Measurements from ENCODE around the gene MACROD2.

Gene MACROD2

GRCh38 chr20:15507151-15507550, 1511.8 kb downstream of the MACROD2 start:
- POLR2A ChIA-PET (ENCODE audit: low non-redundant PET) = no interaction called here
- CTCF ChIA-PET = no interaction called here
- DNase-seq (ENCODE audit: low spot score) = no peak
- TF ChIP-seq CTCF (conservative IDR thresholded peaks at IDR 0.05; ENCODE audit: low read depth) = no peak
- no peak overlapping the region for H3K27ac ChIP-seq

DNA sequence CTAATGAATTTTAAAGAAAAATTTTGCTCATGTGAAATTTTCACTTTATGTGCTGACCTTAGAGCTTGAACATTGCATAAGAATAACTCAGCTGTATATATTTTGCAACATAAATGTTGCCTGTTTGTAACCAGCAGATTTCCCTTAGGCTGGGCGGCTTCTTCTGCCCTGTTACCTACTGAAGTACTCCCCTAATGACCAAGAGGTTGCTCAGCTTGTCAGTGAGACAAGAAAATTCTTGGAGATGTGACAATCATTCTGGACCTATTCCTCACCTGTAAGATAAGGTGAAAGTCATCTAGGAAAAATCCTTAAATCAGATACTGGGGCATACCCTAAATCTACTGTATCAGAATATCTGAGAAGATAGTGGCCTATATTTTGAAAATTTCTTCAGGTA, 1516.2 kb downstream of the MACROD2 start:
- ChIA-PET POLR2A (ENCODE audit: low non-redundant PET) (no interaction called here), CTCF (no interaction called here)
- no peak for DNase-seq (ENCODE audit: low spot score)
- no peak for TF ChIP-seq CTCF (conservative IDR thresholded peaks at IDR 0.05; ENCODE audit: low read depth)
- no peak overlapping the region for H3K27ac ChIP-seq

GRCh38 chr20:15512916-15513315, 1517.6 kb downstream of the MACROD2 start:
- TF ChIP-seq CTCF (conservative IDR thresholded peaks at IDR 0.05; ENCODE audit: low read depth) = no peak
- CTCF ChIA-PET = no interaction called here
- POLR2A ChIA-PET (ENCODE audit: low non-redundant PET) = no interaction called here
- no peak for DNase-seq (ENCODE audit: low spot score)
- no peak overlapping the region for H3K27ac ChIP-seq

DNA sequence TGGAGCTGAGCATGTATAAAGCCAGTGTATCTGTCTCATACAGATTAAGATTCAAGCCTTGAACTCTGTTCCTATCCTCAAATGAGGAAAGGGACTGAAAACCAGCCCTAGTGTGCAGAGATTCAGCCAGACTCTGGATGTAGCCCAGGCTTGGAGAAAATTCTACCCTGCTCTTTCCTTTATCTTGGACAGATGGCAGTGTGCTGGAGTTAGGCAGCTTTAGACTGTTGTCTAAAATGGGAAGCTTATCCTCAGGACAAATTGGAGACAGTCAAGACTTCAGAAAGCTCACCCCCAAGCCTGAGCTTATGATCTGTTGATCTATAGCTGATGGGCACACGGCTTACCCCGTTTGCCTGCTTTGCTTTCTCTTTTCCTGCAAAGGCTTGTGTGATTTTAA, 1520.4 kb downstream of the MACROD2 start:
- TF ChIP-seq CTCF (conservative IDR thresholded peaks at IDR 0.05; ENCODE audit: low read depth) = no peak
- no peak for DNase-seq (ENCODE audit: low spot score)
- no peak overlapping the region for H3K27ac ChIP-seq
- POLR2A ChIA-PET (ENCODE audit: low non-redundant PET) = no interaction called here
- CTCF ChIA-PET = no interaction called here

- POLR2A ChIA-PET (ENCODE audit: low non-redundant PET) = no interaction called here
Measured at GRCh38 chr20:15520930-15521524, 1525.7 kb downstream of the MACROD2 start.

GRCh38 chr20:15523400-15523799, 1528.1 kb downstream of the MACROD2 start:
- no peak for TF ChIP-seq CTCF (conservative IDR thresholded peaks at IDR 0.05; ENCODE audit: low read depth)
- ChIA-PET CTCF (no interaction called here), POLR2A (ENCODE audit: low non-redundant PET) (no interaction called here)
- H3K27ac ChIP-seq = no peak overlapping the region
- DNase-seq (ENCODE audit: low spot score) = no peak

More at GRCh38 chr20:15520930-15521524, 1525.7 kb downstream of the MACROD2 start:
- DNase-seq (ENCODE audit: low spot score) = no peak
- CTCF ChIA-PET = no interaction called here
- no peak overlapping the region for H3K27ac ChIP-seq
- TF ChIP-seq CTCF (conservative IDR thresholded peaks at IDR 0.05; ENCODE audit: low read depth) = no peak
